ENCODE data around the gene SFTPB.

Gene SFTPB

DNA sequence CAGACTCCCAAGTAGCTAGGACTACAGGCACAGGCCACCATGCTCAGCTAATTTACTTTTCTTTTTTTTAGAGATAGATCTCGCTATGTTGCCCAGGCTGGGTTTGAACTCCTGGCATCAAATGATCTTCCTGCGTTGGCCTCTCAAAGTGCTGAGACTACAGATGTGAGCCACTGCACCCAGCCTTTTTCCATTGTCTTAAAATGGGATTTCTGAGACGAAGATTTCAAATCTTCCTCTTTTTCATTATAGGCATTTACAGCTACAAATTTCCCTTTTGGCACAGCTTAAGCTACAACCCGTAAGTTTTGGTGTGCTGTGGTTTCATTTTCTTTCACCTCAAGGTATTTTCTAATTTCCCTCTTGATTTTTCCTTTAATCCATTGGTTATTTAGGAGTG is 34.8 kb upstream of the SFTPB start:
- no peak overlapping the region for H3K4me3 ChIP-seq (ENCODE audit: low read depth, low read length)
- DNase-seq (ENCODE audit: low read depth), result no peak
- TF ChIP-seq CTCF (IDR thresholded peaks at IDR 0.05; ENCODE audit: low read depth, low read length, missing control alignments), result no peak

- no peak for DNase-seq (ENCODE audit: low read depth)
- TF ChIP-seq CTCF (IDR thresholded peaks at IDR 0.05; ENCODE audit: low read depth, low read length, missing control alignments), result no peak
- H3K4me3 ChIP-seq (ENCODE audit: low read depth, low read length), result no peak overlapping the region
Observed at GRCh38 chr2:85702172-85702571, 34.2 kb upstream of the SFTPB start.

DNA sequence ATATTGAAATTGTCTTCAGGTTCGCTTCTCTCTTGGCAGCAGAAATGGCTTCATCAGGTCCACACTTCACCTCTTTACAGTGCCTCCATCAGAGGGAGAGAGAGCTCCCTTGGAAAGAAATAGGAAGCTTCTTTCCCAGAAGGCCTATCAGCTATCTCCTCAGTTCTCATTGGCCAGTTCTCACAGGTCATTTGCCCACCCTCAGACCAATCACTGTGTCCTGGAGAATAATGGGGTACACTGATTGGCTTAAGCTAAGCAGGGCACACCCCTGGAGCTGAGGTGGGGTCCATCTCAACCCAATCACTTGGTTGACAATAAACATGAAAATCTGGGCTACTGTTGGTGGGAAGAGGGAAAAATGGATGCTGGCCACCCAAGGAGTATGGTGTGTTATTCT is 31.3 kb upstream of the SFTPB start:
- H3K4me3 ChIP-seq (ENCODE audit: low read depth, low read length), result no peak overlapping the region
- DNase-seq (ENCODE audit: low read depth), result no peak
- no peak for TF ChIP-seq CTCF (IDR thresholded peaks at IDR 0.05; ENCODE audit: low read depth, low read length, missing control alignments)

DNA sequence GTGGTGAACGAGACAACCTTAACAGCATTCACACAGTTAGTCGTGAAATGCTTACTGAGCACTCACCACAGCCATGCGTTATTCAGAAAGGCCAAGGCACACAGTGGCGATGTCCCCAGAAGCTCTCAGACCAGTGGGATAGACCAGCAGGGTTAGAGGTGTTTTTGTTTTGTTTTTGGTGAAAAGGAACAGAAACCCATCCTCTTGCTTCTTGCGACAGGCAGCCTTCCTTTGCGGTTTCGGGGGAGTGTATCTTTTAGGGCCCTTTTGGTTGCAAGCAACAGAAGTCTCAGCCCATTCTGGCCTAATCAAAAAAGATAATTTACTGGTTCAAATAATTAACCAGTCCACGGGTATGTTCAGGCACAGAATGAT is 30.9 kb upstream of the SFTPB start:
- no peak for DNase-seq (ENCODE audit: low read depth)
- H3K4me3 ChIP-seq (ENCODE audit: low read depth, low read length), result no peak overlapping the region
- TF ChIP-seq CTCF (IDR thresholded peaks at IDR 0.05; ENCODE audit: low read depth, low read length, missing control alignments), result no peak

- no peak overlapping the region for H3K4me3 ChIP-seq (ENCODE audit: low read depth, low read length)
- no peak for DNase-seq (ENCODE audit: low read depth)
- no peak for TF ChIP-seq CTCF (IDR thresholded peaks at IDR 0.05; ENCODE audit: low read depth, low read length, missing control alignments)
Observed at GRCh38 chr2:85698184-85698879, 30.3 kb upstream of the SFTPB start.

GRCh38 chr2:85697716-85698115 is 29.7 kb upstream of the SFTPB start:
- DNase-seq (ENCODE audit: low read depth), result no peak
- no peak for TF ChIP-seq CTCF (IDR thresholded peaks at IDR 0.05; ENCODE audit: low read depth, low read length, missing control alignments)
- H3K4me3 ChIP-seq (ENCODE audit: low read depth, low read length), result no peak overlapping the region

- TF ChIP-seq CTCF (IDR thresholded peaks at IDR 0.05; ENCODE audit: low read depth, low read length, missing control alignments), result no peak
- no peak overlapping the region for H3K4me3 ChIP-seq (ENCODE audit: low read depth, low read length)
- no peak for DNase-seq (ENCODE audit: low read depth)
Observed at GRCh38 chr2:85697096-85697495, 29.1 kb upstream of the SFTPB start.
